Thyroid gland (tissue), 4 donors: Measurements from ENCODE around the gene C11orf24. TPM values are rescaled to one million over a fixed set of nuclear protein-coding genes. Genes with fewer than 3 reads are reported as not detected.

Experiments used
- DNase-seq, 2 donors: peaks; one replicate each; pipeline ENCODE4 v3.0.0-alpha.2; 2019
- H3K27ac ChIP-seq, 3 donors: fragments of 200-600 bp; sonication (generic); 1 replicate in 2 of 3; 2 replicates in 1 of 3; pipeline ENCODE4 v1.5.1; 2016 to 2019; ENCODE audit warnings: mild to moderate bottlenecking in 1 of 3, moderate library complexity in 1 of 3
- H3K27me3 ChIP-seq: fragments of 200-600 bp; sonication (generic); one replicate; pipeline ENCODE4 v1.5.1; 2019
- H3K36me3 ChIP-seq, 2 donors: fragments of 200-600 bp; sonication (generic); one replicate each; pipeline ENCODE4 v1.5.1; 2016 to 2019
- H3K4me1 ChIP-seq, 2 donors: fragments of 200-600 bp; sonication (generic); one replicate each; pipeline ENCODE4 v1.5.1; 2017 to 2019
- H3K4me3 ChIP-seq, 3 donors: fragments of 200-600 bp; sonication (generic); replicated peaks in 1 of 3; 1 replicate in 2 of 3; 2 replicates in 1 of 3; pipeline ENCODE4 v1.5.1; 2016; ENCODE audit warnings: mild to moderate bottlenecking in 1 of 3
- H3K9me3 ChIP-seq: fragments of 200-600 bp; sonication (generic); one replicate; pipeline ENCODE4 v1.5.1; 2017
- POLR2A ChIP-seq, 2 donors: fragments of 450-650 bp; IDR thresholded peaks; one replicate each; pipeline ENCODE4 v1.6.1; 2017; ENCODE audit warnings: antibody characterized with exemption in 2 of 2, mild to moderate bottlenecking in 2 of 2, moderate library complexity in 1 of 2
- WGBS, 2 donors: methylation state at CpG; one replicate each; pipeline ENCODE4 v1.1.5; 2017; 5-methylcytosine and 5-hydroxymethylcytosine counted together
- intact Hi-C: fragments of 100-400 bp; cut with DNase I; formaldehyde crosslinking; loops from one replicate; pipeline ENCODE4 v1.15.1; 2023
- total RNA-seq, 4 donors: library from RNA; depleted of rRNA; stranded (reverse); fragments of >200 nt; gene quantifications; one replicate each; pipeline ENCODE4 v1.2.3, GENCODE V29; 2016
- TF ChIP-seq, protein P1 (sequence below), 6 experiments: fragments of 200-600 bp in 3 of 6; fragments of 450-650 bp in 3 of 6; sonication (generic) in 3 of 6; IDR thresholded peaks; one replicate each; pipeline ENCODE4 v1.5.1; 2016 to 2019; ENCODE audit warnings: antibody characterized with exemption in 6 of 6, mild to moderate bottlenecking in 2 of 6, inconsistent platforms in 1 of 6, moderate library complexity in 1 of 6

Gene C11orf24
- total RNA-seq, 4 donors from 2014 or later: 12.4 to 28.3 (median 24.4) TPM

DNA sequence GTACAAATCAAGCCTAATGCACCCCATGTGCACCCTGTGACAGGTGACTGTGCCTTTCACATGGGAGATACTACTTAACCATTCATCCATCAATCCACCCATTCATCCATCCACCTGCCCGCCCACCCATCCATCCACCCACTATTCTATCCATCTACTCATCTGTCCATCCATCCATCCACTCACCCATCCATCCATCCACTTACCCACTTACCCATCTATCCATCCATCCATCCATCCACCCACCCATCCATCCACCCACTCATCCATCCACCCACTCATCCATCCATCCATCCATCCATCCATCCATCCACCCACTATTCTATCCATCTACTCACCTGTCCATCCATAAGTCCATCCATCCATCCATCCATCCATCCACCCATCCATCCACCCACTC, 7.5 kb downstream of the C11orf24 start:
- Histone ChIP-seq H3K9me3 (no peaks in the 10 kb centered on the region), H3K27ac (no peak overlapping the region), H3K36me3 (peaks cover 28 to 47% of the 10 kb centered on the region in 2 donors), H3K27me3 (no peaks in the 10 kb centered on the region), H3K4me3 (no peak overlapping the region), H3K4me1 (no peaks in the 10 kb centered on the region)
- DNase-seq: no peak
- intact Hi-C loops: no loop called here
- no peak for TF ChIP-seq POLR2A (IDR thresholded peaks at IDR 0.05)
- TF ChIP-seq, protein P1, sequence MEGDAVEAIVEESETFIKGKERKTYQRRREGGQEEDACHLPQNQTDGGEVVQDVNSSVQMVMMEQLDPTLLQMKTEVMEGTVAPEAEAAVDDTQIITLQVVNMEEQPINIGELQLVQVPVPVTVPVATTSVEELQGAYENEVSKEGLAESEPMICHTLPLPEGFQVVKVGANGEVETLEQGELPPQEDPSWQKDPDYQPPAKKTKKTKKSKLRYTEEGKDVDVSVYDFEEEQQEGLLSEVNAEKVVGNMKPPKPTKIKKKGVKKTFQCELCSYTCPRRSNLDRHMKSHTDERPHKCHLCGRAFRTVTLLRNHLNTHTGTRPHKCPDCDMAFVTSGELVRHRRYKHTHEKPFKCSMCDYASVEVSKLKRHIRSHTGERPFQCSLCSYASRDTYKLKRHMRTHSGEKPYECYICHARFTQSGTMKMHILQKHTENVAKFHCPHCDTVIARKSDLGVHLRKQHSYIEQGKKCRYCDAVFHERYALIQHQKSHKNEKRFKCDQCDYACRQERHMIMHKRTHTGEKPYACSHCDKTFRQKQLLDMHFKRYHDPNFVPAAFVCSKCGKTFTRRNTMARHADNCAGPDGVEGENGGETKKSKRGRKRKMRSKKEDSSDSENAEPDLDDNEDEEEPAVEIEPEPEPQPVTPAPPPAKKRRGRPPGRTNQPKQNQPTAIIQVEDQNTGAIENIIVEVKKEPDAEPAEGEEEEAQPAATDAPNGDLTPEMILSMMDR (IDR thresholded peaks at IDR 0.05): no peak
- 94 to 100% methylated on average over 1 of the region's 1 CpG for WGBS, 2 donors

DNA sequence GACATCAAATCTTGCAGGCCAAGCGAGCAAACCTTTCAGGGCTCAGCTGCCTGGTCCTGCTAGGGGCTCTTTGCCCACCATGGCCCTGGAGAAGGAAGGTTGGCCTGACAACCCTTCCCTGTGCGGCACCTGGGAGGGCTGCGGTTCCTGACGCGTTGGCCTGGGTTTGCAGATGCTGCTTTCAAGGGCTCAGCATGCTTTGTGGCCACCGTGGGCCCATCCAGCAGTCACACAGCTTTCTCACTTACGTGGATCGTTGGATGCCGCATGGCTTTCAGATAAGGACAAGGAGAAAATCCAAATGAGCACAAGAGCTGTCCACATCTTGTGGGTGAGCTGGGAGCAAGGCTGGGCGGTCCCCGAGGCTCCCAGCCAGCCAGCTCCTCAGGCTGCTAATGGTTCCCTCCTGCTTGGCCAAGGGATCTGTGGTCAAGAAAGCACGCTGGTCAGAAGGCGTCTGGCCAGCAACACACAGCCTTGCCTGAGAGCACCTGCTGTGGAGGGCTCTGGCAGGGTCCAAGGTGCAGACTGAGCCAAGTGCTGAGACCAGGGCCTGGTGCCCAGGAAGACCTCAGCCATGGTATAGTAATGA, 8.2 kb downstream of the C11orf24 start:
- 85 to 87% methylated on average over 9 to 11 of the region's 13 CpGs for WGBS, 2 donors
- Histone ChIP-seq H3K27ac (no peak overlapping the region), H3K4me1 (no peaks in the 10 kb centered on the region), H3K9me3 (no peaks in the 10 kb centered on the region), H3K4me3 (no peak overlapping the region), H3K36me3 (peaks cover 28 to 47% of the 10 kb centered on the region in 2 donors), H3K27me3 (no peaks in the 10 kb centered on the region)
- DNase-seq: no peak
- intact Hi-C loops: no loop called here
- TF ChIP-seq, protein P1 (IDR thresholded peaks at IDR 0.05): no peak
- TF ChIP-seq POLR2A (IDR thresholded peaks at IDR 0.05): no peak

DNA sequence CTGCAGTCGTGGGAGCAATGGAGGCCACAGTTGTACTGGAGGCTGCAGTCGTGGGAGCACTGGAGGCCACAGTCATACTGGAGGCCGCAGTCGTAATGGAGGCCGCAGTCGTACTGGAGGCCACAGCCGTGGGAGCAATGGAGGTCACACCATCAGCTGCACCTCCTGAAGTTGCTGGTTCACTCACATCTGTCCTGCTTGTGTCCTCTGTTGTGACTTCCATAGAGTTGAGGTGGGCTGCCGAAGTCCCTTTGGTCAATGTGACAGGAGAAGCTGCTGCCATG, 9.3 kb downstream of the C11orf24 start:
- no peak for TF ChIP-seq POLR2A (IDR thresholded peaks at IDR 0.05)
- TF ChIP-seq, protein P1 (IDR thresholded peaks at IDR 0.05): no peak
- no peak for DNase-seq
- Histone ChIP-seq H3K4me3 (no peak overlapping the region), H3K4me1 (peaks cover 0 to 4% of the 10 kb centered on the region in 2 donors), H3K27me3 (no peaks in the 10 kb centered on the region), H3K9me3 (no peaks in the 10 kb centered on the region), H3K36me3 (peaks cover 26 to 43% of the 10 kb centered on the region in 2 donors), H3K27ac (no peak overlapping the region)
- WGBS, 2 donors: 96 to 97% methylated on average over 8 of the region's 8 CpGs
- intact Hi-C loops: no loop called here

DNA sequence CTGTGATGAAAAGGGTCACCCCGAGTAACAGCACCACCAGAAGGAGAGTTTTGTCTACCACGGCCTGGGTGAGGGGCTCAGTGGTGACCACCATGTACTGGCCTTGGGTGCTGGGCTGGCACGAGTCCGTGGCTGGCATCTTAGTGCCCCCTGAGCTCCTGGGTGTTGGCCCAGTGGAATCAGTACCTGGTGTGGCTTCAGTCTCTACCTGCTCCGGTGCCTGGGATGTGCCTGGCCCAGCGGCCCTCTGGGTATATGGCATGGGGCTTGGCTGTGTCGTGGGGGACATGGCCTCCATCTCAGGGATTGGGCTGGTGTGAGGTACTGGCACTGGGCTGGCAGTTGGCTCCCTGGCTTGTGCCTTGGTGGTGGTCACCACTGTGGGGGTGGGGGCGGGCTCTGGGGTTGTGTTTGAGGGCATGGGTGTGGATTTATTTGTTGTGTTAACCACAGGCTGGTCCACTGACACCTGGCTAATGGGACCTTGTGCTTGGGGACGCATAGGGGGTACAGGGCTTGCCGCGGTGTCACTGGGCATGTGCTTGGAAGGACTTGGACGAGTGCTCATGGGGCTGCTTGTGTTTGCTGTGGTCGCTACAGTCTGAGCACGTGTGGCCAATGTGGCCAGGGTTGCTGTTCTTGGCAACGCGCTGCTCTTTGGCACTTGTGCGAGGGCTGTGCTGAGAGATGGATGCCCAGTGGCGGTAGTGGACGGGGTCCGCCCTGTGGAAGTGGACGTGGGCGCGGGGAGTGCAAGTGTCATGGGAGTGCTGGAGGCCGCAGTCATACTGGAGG, 9.8 kb downstream of the C11orf24 start:
- Histone ChIP-seq H3K4me1 (peaks cover 0 to 5% of the 10 kb centered on the region in 2 donors), H3K27me3 (no peaks in the 10 kb centered on the region), H3K36me3 (peaks cover 23 to 38% of the 10 kb centered on the region in 2 donors), H3K9me3 (no peaks in the 10 kb centered on the region), H3K27ac (no peak overlapping the region), H3K4me3 (no peak overlapping the region)
- no peak for DNase-seq
- intact Hi-C loops: no loop called here
- TF ChIP-seq, protein P1 (IDR thresholded peaks at IDR 0.05): no peak
- TF ChIP-seq POLR2A (IDR thresholded peaks at IDR 0.05): no peak
- WGBS, 2 donors: 94% methylated on average over 20 of the region's 24 CpGs

DNA sequence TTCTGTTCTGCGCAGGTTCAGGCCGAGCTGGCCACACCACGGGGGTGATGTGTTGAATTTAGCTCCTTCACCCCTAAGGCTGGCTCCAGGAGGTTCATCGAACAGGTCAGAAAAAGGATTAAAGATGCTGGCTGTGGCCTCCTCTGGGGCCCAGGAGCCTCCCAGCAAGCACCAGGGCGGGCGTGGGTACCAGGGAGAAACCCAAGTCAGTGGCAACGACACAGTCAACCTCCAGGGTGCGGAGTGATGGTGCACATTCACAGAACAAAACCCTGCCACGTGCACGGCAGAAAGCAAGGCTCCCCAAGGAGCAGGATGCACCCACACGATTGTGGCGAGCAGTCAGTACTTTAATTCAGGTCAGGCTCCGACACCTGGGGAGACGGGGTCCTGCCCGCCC, 10.8 kb downstream of the C11orf24 start:
- peaks cover 15 to 30% of the 10 kb centered on the region in 2 donors for H3K36me3 ChIP-seq

More for the DNA sequence above, 10.8 kb downstream of the C11orf24 start:
- intact Hi-C loops: no loop called here
- H3K27me3 ChIP-seq: no peaks in the 10 kb centered on the region
- 84 to 91% methylated on average over 11 to 15 of the region's 15 CpGs for WGBS, 2 donors
- no peak overlapping the region for H3K4me3 ChIP-seq
- DNase-seq: no peak
- no peak overlapping the region for H3K27ac ChIP-seq
- no peak for TF ChIP-seq POLR2A (IDR thresholded peaks at IDR 0.05)
- TF ChIP-seq, protein P1 (IDR thresholded peaks at IDR 0.05): no peak
- H3K9me3 ChIP-seq: no peaks in the 10 kb centered on the region
- peaks cover 0 to 5% of the 10 kb centered on the region in 2 donors for H3K4me1 ChIP-seq
